Hepatocyte (in vitro differentiated cells): ENCODE measurements around the gene HAGH.

Source experiments
- CTCF ChIP-seq: fragments of 200-600 bp; sonication (generic); IDR thresholded peaks from 2 replicates; pipeline ENCODE4 v1.5.1; 2016; ENCODE audit warnings: antibody characterized with exemption, mild to moderate bottlenecking; ENCODE audit not compliant: poor library complexity
- EZH2phosphoT487 ChIP-seq: fragments of 200-600 bp; sonication (generic); IDR thresholded peaks from one replicate; pipeline ENCODE4 v1.6.1; 2018; ENCODE audit warnings: antibody characterized with exemption, mild to moderate bottlenecking, low read depth, moderate library complexity; ENCODE audit not compliant: unreplicated experiment, severe bottlenecking

GRCh38 chr16:1857433-1858097 is 30.9 kb upstream of the HAGH start:
- TF ChIP-seq CTCF (no peak), EZH2phosphoT487 (no peak)
